Stimulated activated CD4-positive, alpha-beta T cell treated with anti-CD3 and anti-CD28 coated beads, Interleukin-2, amount 100 ng/mL, for 24 hours (primary cell): Measurements from ENCODE around the gene DBF4B.

Experiments
- DNase-seq, 2 donors: peaks; one replicate each; pipeline ENCODE4 v3.0.0-alpha.2; 2020

Gene DBF4B

GRCh38 chr17:44778656-44779210, 70.3 kb downstream of the DBF4B start:
- no peak for DNase-seq

- peak; percentile 90 for DNase-seq
Measured at GRCh38 chr17:44779211-44780025, 71.0 kb downstream of the DBF4B start.

GRCh38 chr17:44780161-44780560, 71.7 kb downstream of the DBF4B start:
- DNase-seq = no peak

DNA sequence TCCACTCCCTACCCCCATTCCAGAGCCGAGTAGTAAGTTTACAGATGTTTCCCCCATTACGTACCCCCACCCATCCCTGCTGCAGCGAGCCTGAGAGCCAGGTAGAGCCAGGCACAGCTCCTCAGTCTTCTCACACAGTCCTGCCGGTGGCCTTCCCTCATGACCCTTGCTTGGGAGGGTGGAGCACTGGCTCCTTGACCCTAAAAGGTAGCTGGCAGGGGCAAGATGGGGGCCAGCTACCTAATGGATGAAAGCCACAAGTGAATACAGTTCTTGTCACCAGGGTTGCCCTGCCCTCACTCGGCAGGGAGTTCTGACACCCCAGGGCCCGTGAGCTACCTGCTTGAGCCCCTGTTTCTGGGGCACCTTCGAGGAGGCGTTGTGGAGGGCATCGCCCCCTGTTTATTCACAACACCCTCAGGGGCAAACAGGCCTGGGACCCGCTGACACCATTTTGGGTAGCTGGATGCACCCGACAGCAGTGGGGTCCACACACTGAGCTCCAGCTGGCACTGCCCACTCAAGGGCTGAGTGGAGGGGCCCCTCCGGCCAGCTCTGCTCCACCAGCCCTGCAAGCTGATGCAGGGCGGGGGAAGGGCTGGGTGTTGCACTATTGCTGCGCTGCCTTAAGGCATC, 72.5 kb downstream of the DBF4B start:
- DNase-seq = no peak

DNA sequence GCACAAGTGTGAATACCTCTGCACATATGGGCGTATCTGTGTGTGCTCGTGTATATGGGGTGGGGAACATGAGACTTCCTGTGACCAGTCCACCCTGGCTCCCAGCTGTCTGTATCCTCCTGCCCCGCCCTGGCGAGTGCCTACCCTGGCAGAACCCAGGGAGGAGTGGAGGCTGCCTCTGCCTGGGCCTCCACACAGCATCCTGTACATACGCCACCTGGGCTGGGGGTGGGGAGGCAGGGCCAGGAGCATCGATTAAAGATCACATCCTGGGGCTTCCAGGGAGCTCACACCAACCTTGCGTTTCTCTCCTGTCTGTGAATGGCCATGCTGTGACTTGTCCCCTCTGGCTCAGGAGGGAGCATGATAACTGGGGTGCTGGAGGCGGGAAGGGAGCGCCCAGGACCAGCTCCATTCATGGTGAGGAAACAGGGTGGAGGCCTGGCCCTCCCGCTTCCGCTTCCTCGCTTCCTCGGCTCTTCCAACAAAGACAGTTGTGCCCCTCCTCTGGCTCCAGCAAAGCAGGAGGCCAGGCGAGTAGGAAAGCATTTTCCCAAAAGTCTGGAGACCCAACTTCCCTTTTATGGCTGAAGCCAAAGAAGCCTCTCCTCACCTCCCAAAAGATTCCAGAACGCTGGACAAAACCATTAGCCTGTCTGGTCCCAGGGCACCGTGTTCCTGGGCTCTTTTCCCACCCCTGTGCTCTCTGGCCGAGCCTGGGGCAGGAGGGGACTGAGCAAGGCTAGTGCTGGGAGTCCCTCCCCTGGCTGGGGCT, 73.3 kb downstream of the DBF4B start:
- DNase-seq = no peak

- DNase-seq = no peak
Measured at GRCh38 chr17:44782326-44782850, 73.9 kb downstream of the DBF4B start.

DNA sequence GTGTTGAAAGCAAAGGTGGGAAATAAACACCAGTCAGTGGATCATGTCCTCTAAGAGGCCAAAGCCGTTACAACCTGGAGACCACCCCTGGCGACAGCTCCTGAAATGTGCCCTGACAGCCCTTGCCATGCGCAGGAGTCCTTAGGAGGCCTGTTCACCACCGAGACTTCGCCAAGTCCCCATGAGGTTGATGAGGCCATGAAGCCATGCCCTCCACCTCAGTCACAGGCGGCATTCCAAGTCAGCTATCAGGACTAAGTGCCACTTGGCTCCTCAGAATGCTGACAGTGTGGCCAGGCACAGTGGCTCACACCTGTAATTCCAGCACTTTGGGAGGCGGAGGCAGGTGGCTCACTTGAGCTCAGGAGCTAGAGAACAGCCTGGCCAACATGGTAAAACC, 77.5 kb downstream of the DBF4B start:
- DNase-seq = no peak

- DNase-seq = no peak
Measured at GRCh38 chr17:44786551-44787081, 78.2 kb downstream of the DBF4B start.

- DNase-seq = no peak
Measured at GRCh38 chr17:44787271-44787940, 78.9 kb downstream of the DBF4B start.

DNA sequence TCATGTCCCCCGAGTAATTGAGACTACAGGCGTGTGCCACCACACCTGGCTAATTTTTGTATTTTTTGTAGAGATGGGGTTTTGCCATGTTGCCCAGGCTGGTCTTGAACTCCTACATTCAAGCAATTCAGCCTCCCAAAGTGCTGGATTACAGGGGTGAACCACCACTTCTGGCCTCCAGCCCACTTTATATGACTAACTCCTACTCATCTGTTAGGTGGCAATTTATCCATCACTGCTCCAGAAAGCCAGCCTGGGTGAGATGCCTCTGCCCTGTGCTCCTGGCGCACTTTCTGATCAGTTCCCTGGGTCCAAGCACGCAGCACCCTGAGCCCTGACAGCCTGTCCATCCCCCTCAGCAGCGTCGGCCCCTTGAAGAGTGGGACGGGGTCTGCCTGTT, 79.7 kb downstream of the DBF4B start:
- DNase-seq = no peak

DNA sequence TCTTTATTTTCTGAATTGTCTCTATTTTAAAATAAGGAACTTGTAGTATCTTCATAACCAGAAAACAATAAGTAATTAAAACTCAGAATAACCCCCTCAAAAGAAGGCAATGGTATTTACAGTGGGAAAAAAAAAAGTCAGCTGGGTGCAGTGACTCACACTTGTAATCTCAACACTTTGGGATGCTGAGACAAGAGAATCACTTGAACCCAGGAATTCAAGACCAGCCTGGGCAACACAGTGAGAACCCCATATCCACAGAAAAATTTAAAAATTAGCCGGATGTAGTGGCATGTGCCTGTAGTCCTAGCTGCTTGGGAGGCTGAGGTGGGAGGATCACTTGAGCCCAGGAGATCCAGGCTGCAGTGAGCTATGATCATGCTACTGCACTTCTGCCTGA, 83.8 kb downstream of the DBF4B start:
- DNase-seq = no peak

GRCh38 chr17:44793885-44794842, 85.7 kb downstream of the DBF4B start:
- no peak for DNase-seq

GRCh38 chr17:44794851-44795413, 86.5 kb downstream of the DBF4B start:
- DNase-seq = no peak

DNA sequence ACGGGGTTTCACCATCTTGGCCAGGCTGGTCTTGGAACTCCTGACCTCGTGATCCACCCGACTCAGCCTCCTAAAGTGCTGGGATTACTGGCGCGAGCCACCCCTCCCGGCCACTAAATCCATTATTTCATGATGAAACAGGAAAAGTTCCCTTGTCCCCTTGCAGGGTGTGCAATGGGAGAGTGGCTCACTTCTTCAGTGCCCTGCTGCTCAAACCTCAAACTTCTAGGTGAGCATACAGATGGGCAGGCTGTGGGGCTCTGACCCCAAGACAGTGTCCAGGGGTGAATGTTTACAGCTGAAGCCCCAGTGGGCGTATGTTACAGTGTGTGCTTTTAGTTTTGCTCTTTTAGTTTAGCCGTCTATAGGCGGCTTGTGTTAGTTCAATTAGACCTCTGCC, 87.0 kb downstream of the DBF4B start:
- DNase-seq = no peak

DNA sequence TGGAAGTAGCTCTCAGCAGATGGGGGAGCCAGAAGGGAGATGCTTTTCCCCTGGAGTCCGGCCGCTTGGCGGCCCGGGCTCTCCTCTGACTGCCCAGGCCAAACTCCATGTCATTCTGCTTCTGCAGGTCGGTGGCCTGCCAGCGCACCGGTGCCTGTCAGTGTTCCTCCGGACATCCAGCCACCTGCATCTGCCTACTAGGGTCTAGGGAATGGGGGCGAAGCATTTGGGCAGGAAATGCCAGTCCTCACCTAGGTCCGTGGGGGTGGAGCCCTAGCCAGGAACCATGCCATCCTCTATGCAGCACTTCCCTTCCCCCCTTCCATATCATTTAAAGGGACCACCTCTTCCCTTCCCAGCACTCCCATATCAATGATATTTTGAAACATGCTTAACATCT, 87.5 kb downstream of the DBF4B start:
- DNase-seq = no peak

- DNase-seq = no peak
Measured at GRCh38 chr17:44796731-44797130, 88.3 kb downstream of the DBF4B start.

DNA sequence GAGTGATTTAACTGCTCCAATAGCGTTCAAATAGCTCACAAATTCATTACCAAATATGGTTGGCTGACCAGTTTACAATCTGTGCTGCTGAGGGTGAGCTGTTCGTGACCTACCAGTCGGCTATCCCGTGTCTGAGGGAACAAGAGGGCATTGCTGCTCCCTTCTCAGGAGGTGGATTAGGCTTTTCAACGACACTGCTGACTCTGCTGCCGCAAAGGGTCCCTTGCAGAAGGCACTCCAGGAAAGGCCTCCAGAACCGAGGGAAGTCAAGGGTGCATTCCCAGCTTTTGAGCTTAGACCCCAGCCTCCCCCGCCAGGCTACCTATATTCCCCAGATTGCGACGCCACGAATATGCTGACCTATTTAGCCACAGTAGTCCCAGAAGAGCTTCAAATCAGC, 89.3 kb downstream of the DBF4B start:
- no peak for DNase-seq

- no peak for DNase-seq
Measured at GRCh38 chr17:44798356-44798755, 89.9 kb downstream of the DBF4B start.
